HG02678 (cell line): ENCODE data around the gene CDH11.

Source experiments
- ATAC-seq: cut with Tn5 transposase; IDR thresholded peaks from one replicate; pipeline ENCODE4 v1.9.1; 2021; ENCODE audit warnings: mild to moderate bottlenecking, moderate library complexity; ENCODE audit not compliant: unreplicated experiment

CDH11 gene

DNA sequence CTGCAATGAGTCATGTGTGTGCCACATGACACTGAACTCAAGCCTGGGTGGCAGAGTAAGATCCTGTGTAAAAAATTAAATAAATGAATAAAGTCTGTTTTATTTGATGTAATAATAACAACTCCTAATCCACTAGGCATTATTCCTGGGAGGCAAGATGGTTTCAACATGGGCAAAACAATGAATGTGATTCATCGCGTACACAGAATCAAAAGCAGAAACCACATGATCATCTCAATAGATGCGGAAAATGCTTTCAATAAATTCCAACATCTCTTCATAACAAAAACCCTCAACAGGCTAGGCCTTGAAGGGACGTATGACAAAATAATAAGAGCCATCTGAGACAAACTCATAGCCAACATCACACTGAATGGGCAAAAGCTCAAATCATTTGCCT lies 195.4 kb downstream of the CDH11 start:
- ATAC-seq, result no peak

DNA sequence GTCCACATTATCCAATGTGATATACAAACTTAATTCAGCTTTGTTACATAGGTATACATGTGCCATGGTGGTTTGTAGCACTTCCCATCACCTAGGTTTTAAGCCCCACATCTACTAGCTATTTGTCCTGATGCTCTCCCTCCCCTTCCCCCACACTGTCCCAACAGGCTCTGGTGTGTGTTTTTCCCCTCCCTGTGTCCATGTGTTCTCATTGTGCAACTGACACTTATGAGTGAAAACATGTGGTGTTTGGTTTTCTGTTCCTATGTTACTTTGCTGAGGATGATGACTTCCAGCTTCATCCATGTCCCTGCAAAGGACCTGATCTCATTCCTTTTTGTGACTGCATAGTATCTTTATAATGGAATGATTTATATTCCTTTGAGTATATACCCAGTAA lies 196.7 kb downstream of the CDH11 start:
- ATAC-seq, result no peak

DNA sequence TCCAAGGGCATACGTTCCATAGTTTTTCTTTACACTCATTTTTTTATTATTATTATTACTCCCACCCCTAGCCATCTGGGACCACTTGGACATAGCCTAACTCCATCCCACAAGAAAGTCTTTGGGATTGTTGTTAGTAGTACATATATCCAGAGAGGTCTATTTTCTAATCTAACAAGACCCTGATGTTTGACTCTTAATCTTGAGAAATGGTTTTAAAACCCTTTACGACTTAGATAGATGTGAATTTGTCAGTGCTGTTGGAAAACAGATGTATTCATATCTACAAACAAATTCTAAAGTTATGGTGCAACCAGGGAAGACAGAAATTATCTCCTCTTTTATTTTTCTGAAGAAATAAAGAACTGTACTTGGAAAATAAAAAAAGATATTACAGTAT lies 197.8 kb downstream of the CDH11 start:
- ATAC-seq, result no peak

DNA sequence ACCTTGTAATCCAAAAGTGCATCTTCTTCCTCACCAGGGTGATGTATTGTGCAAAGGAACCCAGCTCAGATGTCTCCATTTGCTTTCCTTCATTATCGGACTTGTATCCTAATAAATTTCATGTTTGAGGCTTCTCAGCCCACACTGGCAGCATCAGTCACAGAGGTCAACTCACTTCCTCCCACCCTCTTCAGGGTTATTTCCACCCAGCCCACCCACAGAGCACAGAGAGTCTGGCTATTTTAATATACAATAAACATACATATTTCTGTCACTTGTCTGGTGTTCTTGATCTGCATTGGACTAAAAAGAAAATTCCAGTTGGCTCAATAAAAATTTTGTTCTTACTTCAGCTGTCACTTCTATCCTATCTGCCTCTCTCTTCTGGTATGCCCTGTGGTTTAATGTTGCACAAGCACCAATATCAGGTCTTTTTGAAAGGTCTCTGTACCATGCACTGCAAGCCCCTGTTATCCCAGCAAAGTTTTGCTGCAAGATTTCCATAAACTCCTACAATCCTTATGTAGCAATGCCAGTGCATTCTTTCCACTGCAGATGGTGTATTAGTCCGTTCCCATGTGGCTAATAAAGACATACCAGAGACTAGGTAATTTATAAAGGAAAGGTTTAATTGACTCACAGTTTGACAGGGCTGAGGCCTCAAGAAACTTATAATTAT lies 201.8 kb downstream of the CDH11 start:
- ATAC-seq, result no peak

DNA sequence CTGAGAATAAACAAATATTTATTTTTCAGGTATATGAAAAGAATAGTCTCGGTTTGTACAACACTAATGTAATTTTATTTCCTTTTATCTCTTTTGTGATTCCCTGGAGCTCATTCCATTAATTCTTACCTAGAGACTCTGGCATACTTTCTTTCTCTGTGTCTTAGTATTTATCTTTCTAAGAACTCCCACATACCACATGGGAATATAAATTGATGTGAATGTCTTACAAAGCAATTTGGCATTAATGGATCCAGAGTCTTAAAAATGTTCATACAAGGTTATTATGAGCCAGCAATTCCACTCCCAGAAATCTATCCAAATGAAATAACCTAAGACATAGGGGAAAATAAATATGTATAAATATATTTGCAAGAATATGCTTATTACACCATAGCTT lies 202.7 kb downstream of the CDH11 start:
- ATAC-seq, result no peak

DNA sequence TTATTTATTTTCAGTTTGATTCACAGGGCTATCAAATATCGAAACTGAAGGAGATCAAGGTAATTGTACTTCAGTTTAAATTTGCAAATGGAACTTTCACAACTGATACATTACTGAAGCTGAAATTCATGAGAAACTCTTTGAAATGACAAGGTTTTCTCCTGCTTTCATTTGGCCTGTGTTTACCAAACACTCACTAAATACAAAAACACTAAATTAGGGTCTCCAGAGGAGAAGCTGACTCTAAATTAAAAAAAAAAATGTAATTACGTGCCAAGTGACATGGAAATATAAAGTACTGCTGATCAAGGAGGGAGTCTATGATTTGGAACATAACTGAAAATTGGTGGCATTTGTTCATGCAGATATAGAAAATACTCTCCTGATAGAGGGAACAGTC lies 205.8 kb downstream of the CDH11 start:
- no peak for ATAC-seq

DNA sequence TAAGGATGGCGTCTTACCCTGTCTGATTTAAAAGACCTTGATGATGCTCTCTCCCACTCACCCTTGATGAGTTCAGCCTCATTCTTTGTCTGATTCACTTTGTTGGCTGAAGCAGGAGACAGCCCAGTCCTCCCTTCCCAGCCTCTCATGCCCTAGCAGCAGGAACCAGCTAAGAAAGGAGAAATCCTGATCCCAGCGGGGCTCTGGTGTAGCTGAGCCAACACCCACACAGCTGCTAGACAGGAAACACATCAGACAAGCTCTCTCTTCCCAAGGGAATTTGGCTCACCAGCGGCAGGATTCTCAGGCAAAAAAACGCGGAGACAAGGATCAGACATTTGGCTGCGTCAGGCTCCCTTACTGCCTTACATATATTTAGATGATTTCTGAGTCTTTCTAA lies 211.5 kb downstream of the CDH11 start:
- no peak for ATAC-seq

DNA sequence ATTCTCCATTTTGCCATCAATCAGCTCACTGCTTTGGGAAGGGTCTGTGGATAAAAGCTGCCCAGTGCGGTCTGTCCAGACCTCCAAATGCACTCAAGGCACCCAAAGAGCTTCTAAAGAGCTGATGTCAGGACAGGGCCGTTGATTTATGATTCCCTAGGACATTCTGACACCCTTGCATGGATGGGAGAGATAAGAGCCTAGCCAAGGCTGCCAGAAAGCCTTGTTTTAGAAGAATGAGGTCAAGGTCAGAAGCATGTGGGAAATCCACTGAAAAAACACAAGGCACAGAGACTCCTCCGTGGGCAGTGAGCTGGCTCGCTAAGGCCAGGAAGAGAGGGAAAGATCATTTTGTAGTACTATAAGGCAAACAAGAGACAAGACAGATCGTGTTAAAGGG lies 214.0 kb downstream of the CDH11 start:
- ATAC-seq, result no peak

DNA sequence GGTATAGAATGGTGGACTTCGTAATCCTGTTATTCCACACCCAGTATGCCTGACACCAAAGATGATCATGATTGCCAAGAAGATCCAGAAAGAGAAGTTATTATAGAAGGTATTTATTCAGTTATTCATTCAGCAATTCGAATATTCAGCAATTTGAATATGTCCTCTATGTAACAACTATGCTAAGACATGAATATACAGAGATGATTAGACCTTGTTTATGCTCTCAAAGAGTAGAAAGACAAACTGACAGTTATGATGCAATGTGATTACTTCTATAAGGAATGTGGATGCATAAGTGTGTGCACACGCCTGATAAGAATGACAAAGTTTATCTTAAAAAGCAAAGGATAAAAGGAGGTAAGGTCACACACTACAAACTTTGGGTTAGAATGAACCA lies 218.1 kb downstream of the CDH11 start:
- no peak for ATAC-seq

DNA sequence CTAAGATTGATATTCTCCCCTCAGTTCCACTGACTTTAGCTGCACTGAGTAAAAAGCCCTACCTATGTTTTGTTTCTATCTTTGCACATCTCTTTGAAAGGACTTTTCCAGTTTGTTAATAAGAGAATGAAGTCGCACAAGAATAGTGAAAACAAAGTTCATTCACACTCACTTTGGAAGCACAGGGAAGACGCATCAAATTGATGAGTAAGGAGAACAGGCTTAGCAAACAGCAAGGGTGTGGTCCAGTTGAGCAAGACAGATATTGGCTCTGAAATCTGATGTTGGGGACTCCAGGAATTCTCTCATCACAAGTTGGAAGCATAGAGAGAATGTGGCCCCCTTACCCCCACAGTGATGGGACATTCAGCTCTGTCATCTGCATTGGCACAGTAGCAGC lies 221.3 kb downstream of the CDH11 start:
- no peak for ATAC-seq

DNA sequence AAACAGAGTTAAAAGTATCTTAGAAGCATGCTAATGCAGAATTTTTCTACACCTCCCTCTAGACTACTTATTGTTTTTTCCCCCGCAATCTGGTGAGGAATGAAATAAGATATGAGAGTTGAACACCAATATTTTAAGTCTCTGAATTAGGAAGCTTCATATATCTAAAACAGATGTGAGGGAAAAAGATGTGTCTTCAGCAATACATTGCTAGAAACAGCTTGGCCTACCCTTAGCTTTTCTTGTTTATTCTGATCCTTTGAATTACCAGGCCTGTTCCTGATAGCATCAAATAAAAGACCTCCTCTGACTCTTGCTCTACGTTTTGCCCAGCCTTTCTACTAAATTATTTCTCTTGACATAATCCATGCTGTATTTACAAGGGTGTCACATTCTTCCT lies 221.8 kb downstream of the CDH11 start:
- ATAC-seq, result no peak

DNA sequence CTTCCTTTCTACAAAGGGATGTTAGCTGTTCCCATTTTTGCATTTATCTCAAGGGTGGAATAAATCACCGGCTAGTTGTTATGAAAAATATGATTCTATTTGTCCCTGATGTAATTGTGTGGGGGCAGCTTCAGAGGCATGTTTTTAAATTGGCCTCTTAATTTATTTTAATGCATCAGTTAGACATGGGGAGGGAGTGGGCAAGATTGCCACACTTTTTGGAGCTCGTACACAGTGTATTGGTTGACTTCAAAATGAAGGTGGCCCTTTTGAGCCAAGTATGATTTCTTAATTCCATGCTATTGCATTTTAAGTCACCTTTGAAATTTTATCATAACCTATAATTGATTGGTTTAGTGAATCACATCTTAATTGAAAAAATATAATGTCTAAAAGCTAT lies 223.7 kb downstream of the CDH11 start:
- ATAC-seq, result no peak
